COLO829 (cell line): ENCODE measurements around the gene KCNV2.
"Not testable (repeated sequence)": the region's sequence is repeated elsewhere in the genome, so short reads cannot be mapped to it uniquely, and the experiment has no call there.

Experiments
- DNase-seq: peaks from one replicate; pipeline ENCODE4 v3.0.0; 2012; ENCODE audit warnings: low spot score

The KCNV2 gene

GRCh38 chr9:2717385-2717784 lies at the start of gene KCNV2:
KCNV2 (plus strand) TSS chr9:2717510; CDS start chr9:2717740, 230 bp downstream.
- DNase-seq = no peak

- no peak for DNase-seq
These were observed 44.1 kb upstream of the KCNV2 start for GRCh38 chr9:2673161-2673560.

- DNase-seq = no peak
These were observed 43.0 kb upstream of the KCNV2 start for GRCh38 chr9:2674141-2674824.

GRCh38 chr9:2675834-2676233 lies 41.5 kb upstream of the KCNV2 start:
- DNase-seq = no peak

- no peak for DNase-seq
These were observed 40.8 kb upstream of the KCNV2 start for GRCh38 chr9:2676466-2676865.

- no peak for DNase-seq
These were observed 39.1 kb upstream of the KCNV2 start for GRCh38 chr9:2677915-2678889.

GRCh38 chr9:2679011-2679410 lies 38.3 kb upstream of the KCNV2 start:
- no peak for DNase-seq

- DNase-seq = no peak
These were observed 35.3 kb upstream of the KCNV2 start for GRCh38 chr9:2681981-2682380.

- DNase-seq = no peak
These were observed 30.4 kb upstream of the KCNV2 start for GRCh38 chr9:2686911-2687310.

- DNase-seq = no peak
These were observed 28.7 kb upstream of the KCNV2 start for GRCh38 chr9:2688636-2689035.

GRCh38 chr9:2691212-2691611 lies 26.1 kb upstream of the KCNV2 start:
- DNase-seq = no peak

- no peak for DNase-seq
These were observed 25.7 kb upstream of the KCNV2 start for GRCh38 chr9:2691626-2692025.

GRCh38 chr9:2693056-2693455 lies 24.3 kb upstream of the KCNV2 start:
- DNase-seq = no peak

- no peak for DNase-seq
These were observed 19.8 kb upstream of the KCNV2 start for GRCh38 chr9:2697492-2697891.

- no peak for DNase-seq
These were observed 16.9 kb upstream of the KCNV2 start for GRCh38 chr9:2700398-2700797.

- no peak for DNase-seq
These were observed 16.3 kb upstream of the KCNV2 start for GRCh38 chr9:2700909-2701550.

GRCh38 chr9:2704504-2704903 lies 12.8 kb upstream of the KCNV2 start:
- DNase-seq = no peak

GRCh38 chr9:2707256-2707655 lies 10.1 kb upstream of the KCNV2 start:
- DNase-seq = not testable (repeated sequence)

- DNase-seq = no peak
These were observed 7.6 kb upstream of the KCNV2 start for GRCh38 chr9:2709645-2710101.

GRCh38 chr9:2711716-2712115 lies 5.6 kb upstream of the KCNV2 start:
- DNase-seq = no peak

GRCh38 chr9:2718001-2718697 lies 839 bp downstream of the KCNV2 start:
- DNase-seq = no peak

- DNase-seq = no peak
These were observed 1.4 kb downstream of the KCNV2 start for GRCh38 chr9:2718698-2719033.
